Measurements from ENCODE around the gene SLC22A16. TPM values are rescaled to one million over a fixed set of nuclear protein-coding genes. Genes with fewer than 3 reads are reported as not detected.
"Not testable (repeated sequence)": the region's sequence is repeated elsewhere in the genome, so short reads cannot be mapped to it uniquely, and the experiment has no call there.

The SLC22A16 gene
- total RNA-seq, 1 experiment from 2014 or later, result not detected

- H3K9ac ChIP-seq (ENCODE audit: low read length); RAD21 ChIA-PET (ENCODE audit: low non-redundant PET in 1 of 2, low total read pairs in 2 of 2, uncharacterized antibody in 2 of 2, unreplicated experiment in 2 of 2); H3K79me2 ChIP-seq (ENCODE audit: insufficient read depth, low read length); intact Hi-C loops (cut with micrococcal nuclease); BruUV-seq (replicated peaks); POLR2A ChIA-PET; H3K36me3 ChIP-seq (ENCODE audit: control insufficient read depth in 1 of 2, insufficient read depth in 2 of 2, low read length in 2 of 2); H3K27me3 ChIP-seq (ENCODE audit: insufficient read depth, low read length); H3K9me2 ChIP-seq (ENCODE audit: insufficient read depth); H3K9me3 ChIP-seq (ENCODE audit: control insufficient read depth in 1 of 2, insufficient read depth in 1 of 2, low read depth in 1 of 2, low read length in 2 of 2); H2AFZ ChIP-seq (ENCODE audit: low read depth, low read length, poor library complexity, severe bottlenecking); H3K27ac ChIP-seq (ENCODE audit: low read depth, low read length); H3K4me3 ChIP-seq (replicated peaks in 1 of 2; ENCODE audit: low read depth in 1 of 2, low read length in 2 of 2); H4K20me1 ChIP-seq (ENCODE audit: insufficient read depth); H3K4me1 ChIP-seq (ENCODE audit: control insufficient read depth in 1 of 2, insufficient read depth in 2 of 2, low read length in 2 of 2): not testable (repeated sequence)
- ATAC-seq (peak; percentile 96), DNase-seq (ENCODE audit: low read depth, low spot score) (peak; percentile 63)
- TF ChIP-seq CBX3 (IDR thresholded peaks at IDR 0.05; ENCODE audit: low read depth), result peak; percentile 35; the same call in 1 of the 2 replicates
- peak; percentile 42 to 74 (median 65); a peak in 5 of 6 replicates for TF ChIP-seq CTCF (IDR thresholded peaks at IDR 0.05 in 2 of 3, conservative IDR thresholded peaks at IDR 0.05 in 1 of 3; ENCODE audit: borderline replicate concordance in 1 of 3, insufficient read depth in 1 of 3, low read depth in 2 of 3, low read length in 2 of 3)
- peak; percentile 69 for TF ChIP-seq RAD21 (IDR thresholded peaks at IDR 0.05; ENCODE audit: low read depth)
- CTCF ChIA-PET, result interaction anchor here (0.9 to 1.4 kb wide), 3 partner anchors 26 to 81 kb away, joined by 3 to 4 read pairs (median 4); no protein-coding TSS in a partner anchor
- H3K4me2 ChIP-seq (ENCODE audit: low read length), result 0 out of 2 replicates have a peak overlapping the region, but pooled peaks have one; percentile 13
These were observed 18.7 kb downstream of the SLC22A16 start for GRCh38 chr6:110457567-110458175.

GRCh38 chr6:110456694-110457093, 19.7 kb downstream of the SLC22A16 start:
- Histone ChIP-seq H3K9me2 (ENCODE audit: insufficient read depth) (no peaks in the 10 kb centered on the region), H4K20me1 (ENCODE audit: insufficient read depth) (no peaks in the 10 kb centered on the region; the same call in 1 of the 2 replicates), H3K9me3 (ENCODE audit: control insufficient read depth in 1 of 2, insufficient read depth in 1 of 2, low read depth in 1 of 2, low read length in 2 of 2) (no peaks in the 10 kb centered on the region; a peak in 1 of 4 replicates), H3K27ac (ENCODE audit: low read depth, low read length) (no peak overlapping the region), H3K36me3 (ENCODE audit: control insufficient read depth in 1 of 2, insufficient read depth in 2 of 2, low read length in 2 of 2) (no peaks in the 10 kb centered on the region), H3K4me3 (replicated peaks in 1 of 2; ENCODE audit: low read depth in 1 of 2, low read length in 2 of 2) (no peak overlapping the region), H3K4me1 (ENCODE audit: control insufficient read depth in 1 of 2, insufficient read depth in 2 of 2, low read length in 2 of 2) (no peaks in the 10 kb centered on the region), H3K4me2 (ENCODE audit: low read length) (no peak overlapping the region), H2AFZ (ENCODE audit: low read depth, low read length, poor library complexity, severe bottlenecking) (no peak overlapping the region), H3K79me2 (ENCODE audit: insufficient read depth, low read length) (no peaks in the 10 kb centered on the region), H3K27me3 (ENCODE audit: insufficient read depth, low read length) (no peaks in the 10 kb centered on the region), H3K9ac (ENCODE audit: low read length) (no peak overlapping the region)
- no peak for ATAC-seq
- POLR2A ChIA-PET, result no interaction called here
- RAD21 ChIA-PET (ENCODE audit: low non-redundant PET in 1 of 2, low total read pairs in 2 of 2, uncharacterized antibody in 2 of 2, unreplicated experiment in 2 of 2), result no interaction called here
- no TSS peak for BruUV-seq (replicated peaks)
- CTCF ChIA-PET, result interaction anchor here (0.9 to 1.4 kb wide), 2 partner anchors 27 to 82 kb away, joined by 3 to 4 read pairs; no protein-coding TSS in a partner anchor
- intact Hi-C loops (cut with micrococcal nuclease), result no loop called here
- no peak for DNase-seq (ENCODE audit: low read depth, low spot score)
- TF ChIP-seq ZBTB33 (IDR thresholded peaks at IDR 0.05; ENCODE audit: extremely low read depth, insufficient replicate concordance, low read length), result no peak
- no peak for TF ChIP-seq REST (IDR thresholded peaks at IDR 0.05; ENCODE audit: low read depth)
- TF ChIP-seq JUND (IDR thresholded peaks at IDR 0.05), result no peak
- TF ChIP-seq CTCF (IDR thresholded peaks at IDR 0.05 in 2 of 3, conservative IDR thresholded peaks at IDR 0.05 in 1 of 3; ENCODE audit: borderline replicate concordance in 1 of 3, insufficient read depth in 1 of 3, low read depth in 2 of 3, low read length in 2 of 3), result no peak
- TF ChIP-seq ZFX (IDR thresholded peaks at IDR 0.05), result no peak

Data from HCT116 (cell line).